Glutamatergic neuron (in vitro differentiated cells): ENCODE measurements around the gene PTPRM. TPM values are rescaled to one million over a fixed set of nuclear protein-coding genes. Genes with fewer than 3 reads are reported as not detected.

Experiments used
- DNase-seq: peaks from one replicate; pipeline ENCODE4 v3.0.0; 2022
- H3K27ac Mint-ChIP-seq: one replicate; pipeline ENCODE4 v1.8.0; 2020; ENCODE audit warnings: mild to moderate bottlenecking, mixed read lengths, inconsistent platforms; ENCODE audit not compliant: unreplicated experiment
- H3K27me3 Mint-ChIP-seq: one replicate; pipeline ENCODE4 v1.8.0; 2020; ENCODE audit warnings: mild to moderate bottlenecking, moderate library complexity, mixed read lengths, inconsistent platforms; ENCODE audit not compliant: unreplicated experiment
- H3K36me3 Mint-ChIP-seq: one replicate; pipeline ENCODE4 v1.8.0; 2020; ENCODE audit warnings: mild to moderate bottlenecking, mixed read lengths, inconsistent platforms; ENCODE audit not compliant: unreplicated experiment
- H3K4me1 Mint-ChIP-seq: one replicate; pipeline ENCODE4 v1.8.0; 2020; ENCODE audit warnings: mild to moderate bottlenecking, low read depth, mixed read lengths, inconsistent platforms; ENCODE audit not compliant: unreplicated experiment
- H3K4me3 Mint-ChIP-seq: one replicate; pipeline ENCODE4 v1.8.0; 2020; ENCODE audit warnings: mild to moderate bottlenecking, mixed read lengths, inconsistent platforms; ENCODE audit not compliant: unreplicated experiment
- H3K9me3 Mint-ChIP-seq: one replicate; pipeline ENCODE4 v1.8.0; 2020; ENCODE audit warnings: mild to moderate bottlenecking, moderate library complexity, mixed read lengths, inconsistent platforms; ENCODE audit not compliant: unreplicated experiment
- total RNA-seq: library from RNA; stranded (reverse); fragmentation: NEBNext Ultra II Directional; extraction: Animal tissue kit (Norgen Biotek cat#: 25700); gene quantifications from one replicate; pipeline ENCODE4 v1.2.1, GENCODE V29; 2021; ENCODE audit not compliant: unreplicated experiment
- TF ChIP-seq, protein P1 (sequence below): fragments of 200-600 bp; sonication (generic); IDR thresholded peaks from one replicate; pipeline ENCODE4 v1.5.0; 2021; ENCODE audit not compliant: partially characterized antibody, unreplicated experiment

Gene PTPRM
- total RNA-seq, 1 donor from 2014 or later, result 23.9 TPM

DNA sequence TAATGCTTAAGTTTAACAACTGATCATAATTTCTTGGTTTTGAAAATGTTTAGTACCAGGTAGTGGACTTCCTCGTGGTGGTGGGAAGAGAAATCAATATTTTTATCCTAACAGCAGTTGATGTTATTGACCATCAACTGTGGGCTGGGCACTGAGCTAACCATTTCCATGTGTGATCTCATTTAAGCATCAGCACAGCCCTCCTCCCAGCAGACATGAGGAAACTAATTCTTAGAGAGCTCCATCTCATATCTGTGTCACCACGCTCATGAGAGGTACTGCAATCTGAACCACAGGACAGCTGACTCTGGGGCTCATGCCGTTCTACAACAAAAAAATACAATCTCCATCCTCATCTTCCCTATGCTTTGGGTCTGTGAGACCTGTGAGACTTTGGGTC lies 709.3 kb downstream of the PTPRM start:
- no peak overlapping the region for H3K4me3 Mint-ChIP-seq
- H3K4me1 Mint-ChIP-seq, result peaks cover 21% of the 10 kb centered on the region
- no peaks in the 10 kb centered on the region for H3K27me3 Mint-ChIP-seq
- no peak overlapping the region for H3K27ac Mint-ChIP-seq
- TF ChIP-seq, protein P1, sequence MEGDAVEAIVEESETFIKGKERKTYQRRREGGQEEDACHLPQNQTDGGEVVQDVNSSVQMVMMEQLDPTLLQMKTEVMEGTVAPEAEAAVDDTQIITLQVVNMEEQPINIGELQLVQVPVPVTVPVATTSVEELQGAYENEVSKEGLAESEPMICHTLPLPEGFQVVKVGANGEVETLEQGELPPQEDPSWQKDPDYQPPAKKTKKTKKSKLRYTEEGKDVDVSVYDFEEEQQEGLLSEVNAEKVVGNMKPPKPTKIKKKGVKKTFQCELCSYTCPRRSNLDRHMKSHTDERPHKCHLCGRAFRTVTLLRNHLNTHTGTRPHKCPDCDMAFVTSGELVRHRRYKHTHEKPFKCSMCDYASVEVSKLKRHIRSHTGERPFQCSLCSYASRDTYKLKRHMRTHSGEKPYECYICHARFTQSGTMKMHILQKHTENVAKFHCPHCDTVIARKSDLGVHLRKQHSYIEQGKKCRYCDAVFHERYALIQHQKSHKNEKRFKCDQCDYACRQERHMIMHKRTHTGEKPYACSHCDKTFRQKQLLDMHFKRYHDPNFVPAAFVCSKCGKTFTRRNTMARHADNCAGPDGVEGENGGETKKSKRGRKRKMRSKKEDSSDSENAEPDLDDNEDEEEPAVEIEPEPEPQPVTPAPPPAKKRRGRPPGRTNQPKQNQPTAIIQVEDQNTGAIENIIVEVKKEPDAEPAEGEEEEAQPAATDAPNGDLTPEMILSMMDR, result no peak
- H3K36me3 Mint-ChIP-seq, result peaks cover 6% of the 10 kb centered on the region
- no peak for DNase-seq
- H3K9me3 Mint-ChIP-seq, result no peaks in the 10 kb centered on the region

DNA sequence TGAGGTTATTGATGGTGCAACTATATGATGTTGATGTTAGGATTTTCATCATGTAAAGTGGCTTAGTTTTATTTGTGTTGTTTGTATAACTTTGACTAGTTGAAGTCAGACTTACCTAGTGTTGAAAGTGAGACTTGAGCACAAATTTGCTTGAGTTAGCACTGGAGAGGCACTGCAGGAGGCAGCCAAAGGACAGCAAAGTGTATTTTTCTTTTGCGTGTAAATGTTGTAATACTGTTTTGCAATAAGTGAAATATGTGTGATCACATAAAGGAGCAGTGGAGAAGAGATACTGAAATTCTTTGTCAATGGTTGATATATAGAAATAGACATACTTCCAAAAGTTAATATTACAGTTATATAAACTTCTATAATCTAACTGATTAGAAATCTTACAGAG lies 710.2 kb downstream of the PTPRM start:
- Mint-ChIP-seq H3K4me3 (no peak overlapping the region), H3K9me3 (no peaks in the 10 kb centered on the region), H3K27me3 (no peaks in the 10 kb centered on the region), H3K4me1 (peaks cover 21% of the 10 kb centered on the region), H3K27ac (no peak overlapping the region), H3K36me3 (peaks cover 6% of the 10 kb centered on the region)
- TF ChIP-seq, protein P1, result no peak
- no peak for DNase-seq

DNA sequence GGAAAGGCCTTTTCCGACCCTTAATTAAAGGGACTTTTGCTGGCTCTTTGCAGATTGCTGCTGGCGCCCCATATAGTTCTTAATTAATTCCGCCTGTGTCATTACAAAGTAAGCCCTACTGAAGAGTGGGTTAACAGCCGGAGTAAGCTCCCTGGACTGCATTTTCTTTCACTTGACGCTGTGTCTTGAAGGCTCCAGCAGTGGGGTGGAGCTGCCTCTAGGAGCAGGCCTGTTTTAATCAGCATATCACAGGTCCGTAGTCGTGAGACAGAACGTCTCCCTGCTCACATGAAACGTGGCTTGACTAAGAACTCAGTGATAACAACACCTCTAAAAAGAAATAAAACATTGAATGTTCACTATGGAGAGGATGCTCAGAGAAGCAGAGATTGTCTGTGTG lies 712.2 kb downstream of the PTPRM start:
- Mint-ChIP-seq H3K4me1 (peaks cover 13% of the 10 kb centered on the region), H3K9me3 (no peaks in the 10 kb centered on the region), H3K4me3 (no peak overlapping the region), H3K36me3 (peaks cover 6% of the 10 kb centered on the region), H3K27me3 (no peaks in the 10 kb centered on the region), H3K27ac (peak overlapping the region; percentile 23)
- DNase-seq, result no peak
- TF ChIP-seq, protein P1, result no peak

DNA sequence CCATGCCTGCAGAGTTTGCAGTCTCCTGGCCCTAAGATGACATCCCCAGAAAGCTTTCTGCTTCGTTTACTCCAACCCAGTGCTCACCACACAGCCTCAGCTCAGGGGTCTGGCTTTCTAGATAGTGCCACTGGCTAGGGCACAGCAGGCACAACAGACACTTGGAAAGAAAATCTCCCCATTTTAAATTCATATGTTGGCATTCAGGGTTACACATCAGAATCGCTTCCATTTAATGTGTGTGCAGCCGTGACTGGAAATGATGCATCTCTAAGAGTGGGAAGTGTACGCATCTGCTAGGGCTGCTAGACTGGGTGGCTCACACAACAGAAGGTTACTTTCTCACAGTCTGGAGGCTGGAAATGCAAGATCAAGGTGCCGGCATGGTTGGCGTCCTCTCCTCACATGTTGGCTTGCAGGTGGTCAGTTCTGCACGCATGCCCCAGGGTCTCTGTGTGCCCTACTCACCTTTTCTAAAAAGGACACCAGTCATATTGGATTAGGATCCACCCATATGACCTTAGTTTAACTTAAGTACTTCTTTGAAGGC lies 712.7 kb downstream of the PTPRM start:
- DNase-seq, result no peak
- H3K4me3 Mint-ChIP-seq, result no peak overlapping the region

DNA sequence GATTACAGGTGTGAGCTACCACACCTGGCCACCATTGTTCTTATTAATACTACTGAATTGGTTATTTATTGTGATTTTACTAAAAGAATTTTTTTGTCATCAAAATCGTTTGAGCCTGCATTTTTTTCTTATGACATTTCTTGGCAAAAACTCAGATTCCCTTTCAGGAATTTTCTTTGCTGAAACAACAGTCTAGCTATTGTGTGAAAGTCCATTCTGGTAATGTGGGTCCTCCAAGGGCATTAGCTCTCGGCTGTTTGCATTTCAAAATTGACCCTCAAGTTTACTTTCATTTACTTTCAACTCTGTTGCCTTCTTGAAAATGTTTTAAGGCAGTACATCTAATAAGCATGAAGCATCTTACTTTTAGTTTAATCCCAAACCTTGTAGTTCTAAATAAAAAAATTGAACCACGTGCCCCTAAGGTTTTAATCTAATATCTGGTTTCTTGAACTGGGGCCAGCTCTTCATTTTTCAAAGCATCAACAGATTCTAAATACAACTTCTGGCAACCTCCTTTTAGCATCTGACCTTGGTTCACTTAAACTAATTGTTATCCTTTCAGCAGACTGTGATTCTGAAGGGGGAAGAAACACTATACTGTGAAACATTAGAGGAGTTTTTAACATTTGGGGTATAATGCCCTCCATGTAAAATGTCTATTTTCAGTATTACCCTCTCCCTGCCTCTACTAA lies 716.9 kb downstream of the PTPRM start:
- no peaks in the 10 kb centered on the region for H3K36me3 Mint-ChIP-seq
- no peak overlapping the region for H3K4me3 Mint-ChIP-seq
- no peak overlapping the region for H3K27ac Mint-ChIP-seq
- peaks cover 23% of the 10 kb centered on the region for H3K4me1 Mint-ChIP-seq
- H3K27me3 Mint-ChIP-seq, result no peaks in the 10 kb centered on the region
- TF ChIP-seq, protein P1, result no peak
- no peaks in the 10 kb centered on the region for H3K9me3 Mint-ChIP-seq
- DNase-seq, result no peak

More for the DNA sequence above, 712.7 kb downstream of the PTPRM start:
- Mint-ChIP-seq H3K36me3 (peaks cover 6% of the 10 kb centered on the region), H3K27ac (no peak overlapping the region), H3K4me1 (peaks cover 13% of the 10 kb centered on the region), H3K27me3 (no peaks in the 10 kb centered on the region), H3K9me3 (no peaks in the 10 kb centered on the region)
- TF ChIP-seq, protein P1, result no peak
